T-helper 17 cell (primary cell): ENCODE results near the gene DIRAS2. TPM values are rescaled to one million over a fixed set of nuclear protein-coding genes. Genes with fewer than 3 reads are reported as not detected.
A peak's percentile ranks its signal among the peaks of the same experiment; 100 is the strongest.
"Not testable (repeated sequence)": the region's sequence is repeated elsewhere in the genome, so short reads cannot be mapped to it uniquely, and the experiment has no call there.

Experiments used
- ATAC-seq: fragments of 150-1000 bp; cut with Tn5 transposase; 2 replicates; pipeline ENCODE4 v1.10.0; 2021; ENCODE audit warnings: mild to moderate bottlenecking, moderate library complexity
- DNase-seq, 3 donors: peaks; one replicate each; pipeline versions ENCODE4 v3.0.0 to v3.0.0-alpha.2; 2020 to 2021
- H3K9me3 ChIP-seq: one replicate; pipeline ENCODE4 v1.7.0; 2013; ENCODE audit warnings: low read length, mild to moderate bottlenecking; ENCODE audit not compliant: control insufficient read depth, poor library complexity, severe bottlenecking
- H3K27ac Mint-ChIP-seq: one replicate; pipeline ENCODE4 v1.8.0; 2022; ENCODE audit warnings: mild to moderate bottlenecking, moderate library complexity, mixed read lengths
- H3K27me3 Mint-ChIP-seq: one replicate; pipeline ENCODE4 v1.8.0; 2022; ENCODE audit warnings: mixed read lengths
- H3K36me3 Mint-ChIP-seq: one replicate; pipeline ENCODE4 v1.8.0; 2022; ENCODE audit warnings: low read depth, mixed read lengths
- H3K4me1 Mint-ChIP-seq: one replicate; pipeline ENCODE4 v1.8.0; 2022; ENCODE audit warnings: mild to moderate bottlenecking, mixed read lengths
- H3K4me3 Mint-ChIP-seq: one replicate; pipeline ENCODE4 v1.8.0; 2022; ENCODE audit warnings: mild to moderate bottlenecking, moderate library complexity, mixed read lengths
- total RNA-seq, 4 donors: library from RNA in 2 of 4; stranded (reverse) in 2 of 4; gene quantifications; one replicate each; pipeline ENCODE4 v1.2.3 and lab custom pipeline; 2022 to 2026

Gene DIRAS2
- total RNA-seq (not detected), total RNA-seq (lab: John Stamatoyannopoulos, UW) (0 to 0.35 reads per million in 2 donors)

GRCh38 chr9:90642570-90643539 is at the start of gene DIRAS2:
DIRAS2 (minus strand) TSS chr9:90642824; CDS start chr9:90613827, 28,997 bp downstream.
- Mint-ChIP-seq H3K27me3 (peaks cover 80% of the 10 kb centered on the region), H3K4me3 (peak within 1 kb of the TSS; percentile 72), H3K36me3 (no peaks in the 10 kb centered on the region), H3K4me1 (no peaks in the 10 kb centered on the region), H3K27ac (no peak within 1 kb of the TSS)
- no peaks in the 10 kb centered on the region for H3K9me3 ChIP-seq
- no peak for DNase-seq
- ATAC-seq = no peak

- peaks cover 35% of the 10 kb centered on the region for H3K27me3 Mint-ChIP-seq
- no peaks in the 10 kb centered on the region for H3K4me1 Mint-ChIP-seq
- DNase-seq = no peak
- H3K9me3 ChIP-seq = no peaks in the 10 kb centered on the region
- no peak overlapping the region for H3K4me3 Mint-ChIP-seq
- H3K27ac Mint-ChIP-seq = no peak overlapping the region
- peaks cover 2% of the 10 kb centered on the region for H3K36me3 Mint-ChIP-seq
- ATAC-seq = no peak
These were observed 42.1 kb upstream of the DIRAS2 start for GRCh38 chr9:90684736-90685135.

- H3K4me3 Mint-ChIP-seq = no peak overlapping the region
- H3K9me3 ChIP-seq = no peaks in the 10 kb centered on the region
- H3K27me3 Mint-ChIP-seq = peaks cover 36% of the 10 kb centered on the region
- DNase-seq (no peak), ATAC-seq (no peak)
- no peaks in the 10 kb centered on the region for H3K4me1 Mint-ChIP-seq
- no peak overlapping the region for H3K27ac Mint-ChIP-seq
- peaks cover 2% of the 10 kb centered on the region for H3K36me3 Mint-ChIP-seq
These were observed 41.5 kb upstream of the DIRAS2 start for GRCh38 chr9:90684106-90684505.

- peaks cover 35% of the 10 kb centered on the region for H3K27me3 Mint-ChIP-seq
- H3K9me3 ChIP-seq = no peaks in the 10 kb centered on the region
- H3K4me3 Mint-ChIP-seq = no peak overlapping the region
- no peaks in the 10 kb centered on the region for H3K36me3 Mint-ChIP-seq
- no peaks in the 10 kb centered on the region for H3K4me1 Mint-ChIP-seq
- DNase-seq (no peak), ATAC-seq (no peak)
- H3K27ac Mint-ChIP-seq = no peak overlapping the region
These were observed 37.9 kb upstream of the DIRAS2 start for GRCh38 chr9:90680534-90680933.

- H3K9me3 ChIP-seq = peaks cover under 1% of the 10 kb centered on the region
- H3K36me3 Mint-ChIP-seq = no peaks in the 10 kb centered on the region
- ATAC-seq (no peak), DNase-seq (no peak)
- H3K4me1 Mint-ChIP-seq = no peaks in the 10 kb centered on the region
- H3K27me3 Mint-ChIP-seq = peaks cover 21% of the 10 kb centered on the region
- H3K4me3 Mint-ChIP-seq = no peak overlapping the region
- no peak overlapping the region for H3K27ac Mint-ChIP-seq
These were observed 22.4 kb upstream of the DIRAS2 start for GRCh38 chr9:90665072-90665471.

- H3K4me3 Mint-ChIP-seq = no peak overlapping the region
- peaks cover 3% of the 10 kb centered on the region for H3K9me3 ChIP-seq
- H3K27ac Mint-ChIP-seq = no peak overlapping the region
- peaks cover 2% of the 10 kb centered on the region for H3K36me3 Mint-ChIP-seq
- DNase-seq = no peak
- no peaks in the 10 kb centered on the region for H3K4me1 Mint-ChIP-seq
- H3K27me3 Mint-ChIP-seq = peaks cover 9% of the 10 kb centered on the region
- ATAC-seq = no peak
These were observed 17.2 kb upstream of the DIRAS2 start for GRCh38 chr9:90659650-90660364.

GRCh38 chr9:90658783-90659182 is 16.2 kb upstream of the DIRAS2 start:
- Mint-ChIP-seq H3K4me1 (no peaks in the 10 kb centered on the region), H3K4me3 (no peak overlapping the region), H3K36me3 (peaks cover 2% of the 10 kb centered on the region), H3K27me3 (peaks cover 9% of the 10 kb centered on the region), H3K27ac (no peak overlapping the region)
- DNase-seq (no peak), ATAC-seq (no peak)
- peaks cover 3% of the 10 kb centered on the region for H3K9me3 ChIP-seq

GRCh38 chr9:90658181-90658580 is 15.6 kb upstream of the DIRAS2 start:
- H3K4me3 Mint-ChIP-seq = no peak overlapping the region
- peaks cover 3% of the 10 kb centered on the region for H3K9me3 ChIP-seq
- peaks cover 9% of the 10 kb centered on the region for H3K27me3 Mint-ChIP-seq
- H3K27ac Mint-ChIP-seq = no peak overlapping the region
- H3K36me3 Mint-ChIP-seq = peaks cover 2% of the 10 kb centered on the region
- no peak for DNase-seq
- ATAC-seq = no peak
- no peaks in the 10 kb centered on the region for H3K4me1 Mint-ChIP-seq

GRCh38 chr9:90656876-90657275 is 14.3 kb upstream of the DIRAS2 start:
- not testable (repeated sequence) for H3K4me3 Mint-ChIP-seq, H3K4me1 Mint-ChIP-seq, H3K36me3 Mint-ChIP-seq, H3K9me3 ChIP-seq, H3K27ac Mint-ChIP-seq, H3K27me3 Mint-ChIP-seq, DNase-seq, ATAC-seq

GRCh38 chr9:90651246-90651645 is 8.6 kb upstream of the DIRAS2 start:
- ATAC-seq (no peak), DNase-seq (no peak)
- H3K36me3 Mint-ChIP-seq = peaks cover under 1% of the 10 kb centered on the region
- H3K27ac Mint-ChIP-seq = no peak overlapping the region
- H3K9me3 ChIP-seq = no peaks in the 10 kb centered on the region
- H3K4me3 Mint-ChIP-seq = no peak overlapping the region
- no peaks in the 10 kb centered on the region for H3K4me1 Mint-ChIP-seq
- H3K27me3 Mint-ChIP-seq = peaks cover 12% of the 10 kb centered on the region

- no peak for ATAC-seq
- no peaks in the 10 kb centered on the region for H3K36me3 Mint-ChIP-seq
- H3K27me3 Mint-ChIP-seq = peaks cover 43% of the 10 kb centered on the region
- no peaks in the 10 kb centered on the region for H3K9me3 ChIP-seq
- H3K4me1 Mint-ChIP-seq = no peaks in the 10 kb centered on the region
- H3K4me3 Mint-ChIP-seq = no peak overlapping the region
- DNase-seq = no peak
- no peak overlapping the region for H3K27ac Mint-ChIP-seq
These were observed 5.2 kb upstream of the DIRAS2 start for GRCh38 chr9:90647843-90648242.

- no peaks in the 10 kb centered on the region for H3K4me1 Mint-ChIP-seq
- no peak overlapping the region for H3K27ac Mint-ChIP-seq
- no peak overlapping the region for H3K4me3 Mint-ChIP-seq
- peaks cover 56% of the 10 kb centered on the region for H3K27me3 Mint-ChIP-seq
- no peaks in the 10 kb centered on the region for H3K9me3 ChIP-seq
- H3K36me3 Mint-ChIP-seq = no peaks in the 10 kb centered on the region
- DNase-seq = no peak
- no peak for ATAC-seq
These were observed 3.1 kb upstream of the DIRAS2 start for GRCh38 chr9:90645721-90646120.

- DNase-seq (no peak), ATAC-seq (no peak)
- no peaks in the 10 kb centered on the region for H3K36me3 Mint-ChIP-seq
- no peaks in the 10 kb centered on the region for H3K4me1 Mint-ChIP-seq
- H3K9me3 ChIP-seq = no peaks in the 10 kb centered on the region
- no peak overlapping the region for H3K27ac Mint-ChIP-seq
- peaks cover 82% of the 10 kb centered on the region for H3K27me3 Mint-ChIP-seq
- H3K4me3 Mint-ChIP-seq = peak overlapping the region; percentile 9
These were observed 638 bp downstream of the DIRAS2 start for GRCh38 chr9:90641884-90642487.
